Measurements from ENCODE around the gene CCN6.

Gene CCN6

DNA sequence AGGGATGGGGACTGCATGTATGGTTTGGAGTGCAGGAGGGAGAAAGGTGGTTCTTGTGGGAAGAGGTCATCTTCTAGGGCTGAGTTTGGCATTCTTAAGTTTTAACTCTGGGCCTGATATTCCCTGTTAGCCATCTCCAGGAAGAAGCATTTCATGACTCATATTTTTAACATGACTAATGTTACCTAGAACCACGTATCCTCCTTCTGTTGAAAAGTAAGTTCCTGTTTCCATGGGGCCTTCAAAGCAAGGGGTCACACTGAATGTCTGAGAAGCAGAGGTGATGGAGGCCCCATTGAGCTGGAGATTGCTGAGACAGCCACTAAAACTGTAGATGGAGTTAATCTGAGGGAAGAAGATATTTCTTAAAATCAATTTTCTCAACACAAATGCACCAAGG lies 63.6 kb downstream of the CCN6 start:
- DNase-seq (ENCODE audit: low read depth): peak; percentile 62

DNA sequence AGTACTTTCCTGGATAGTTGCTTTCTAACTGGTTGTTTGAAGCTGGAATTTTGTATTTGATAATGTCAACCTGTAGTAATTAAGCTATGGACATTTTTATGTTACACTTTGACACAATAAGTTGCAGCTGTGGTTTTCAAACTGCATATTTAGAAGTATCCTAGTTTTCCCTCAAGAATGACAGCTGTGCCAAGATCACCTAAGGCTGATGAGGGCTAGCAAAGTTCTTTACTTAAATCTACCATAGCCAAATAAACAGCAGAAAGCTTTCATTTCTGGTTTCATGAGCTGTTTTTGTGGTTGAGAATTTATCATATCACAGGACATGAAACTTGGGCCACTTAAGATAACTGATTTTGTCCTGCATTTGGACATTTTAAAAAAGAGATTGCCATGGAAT lies 64.1 kb downstream of the CCN6 start:
- no peak for DNase-seq (ENCODE audit: low read depth)
